MM.1S (cell line): ENCODE data around the gene SCP2.

Experiments used
- DNase-seq: peaks from one replicate; pipeline ENCODE4 v3.0.0-alpha.2; 2015
- H2AFZ ChIP-seq: fragments of 300-600 bp; sonication (generic); 2 replicates; pipeline ENCODE4 v1.6.0; 2016; ENCODE audit warnings: antibody characterized with exemption, low read length
- H3F3A ChIP-seq: fragments of 300-600 bp; sonication (generic); 2 replicates; pipeline ENCODE4 v1.6.1; 2016; ENCODE audit warnings: mild to moderate bottlenecking, antibody characterized with exemption, low read length, moderate library complexity, mixed read lengths; ENCODE audit not compliant: insufficient read depth
- H3K27ac ChIP-seq: fragments of 300-600 bp; sonication (generic); 2 replicates; pipeline ENCODE4 v1.5.1; 2016; ENCODE audit warnings: mild to moderate bottlenecking, low read length
- H3K27me3 ChIP-seq: fragments of 300-600 bp; sonication (generic); replicated peaks from 2 replicates; pipeline ENCODE4 v1.6.0; 2016; ENCODE audit warnings: low read length; ENCODE audit not compliant: insufficient read depth
- H3K36me3 ChIP-seq: fragments of 300-600 bp; sonication (generic); replicated peaks from 2 replicates; pipeline ENCODE4 v1.6.1; 2016; ENCODE audit warnings: mild to moderate bottlenecking, low read length, mixed read lengths; ENCODE audit not compliant: insufficient read depth
- H3K4me1 ChIP-seq: fragments of 300-600 bp; sonication (generic); 2 replicates; pipeline ENCODE4 v1.6.1; 2016; ENCODE audit warnings: low read length, mixed read lengths
- H3K4me2 ChIP-seq: fragments of 300-600 bp; sonication (generic); 2 replicates; pipeline ENCODE4 v1.6.0; 2016; ENCODE audit warnings: low read depth, low read length
- H3K4me3 ChIP-seq: fragments of 300-600 bp; sonication (generic); 2 replicates; pipeline ENCODE4 v1.5.1; 2016; ENCODE audit warnings: low read length, mixed read lengths
- H3K79me2 ChIP-seq: fragments of 300-600 bp; sonication (generic); 2 replicates; pipeline ENCODE4 v1.6.1; 2016; ENCODE audit warnings: mixed run types, low read length, mixed read lengths
- H3K9ac ChIP-seq: fragments of 300-600 bp; sonication (generic); 2 replicates; pipeline ENCODE4 v1.6.1; 2016; ENCODE audit warnings: low read length, mixed read lengths
- H3K9me2 ChIP-seq: fragments of 300-600 bp; sonication (generic); replicated peaks from 2 replicates; pipeline ENCODE4 v1.6.1; 2016; ENCODE audit warnings: mild to moderate bottlenecking, low read length, mixed read lengths; ENCODE audit not compliant: insufficient read depth
- H3K9me3 ChIP-seq: fragments of 300-600 bp; sonication (generic); replicated peaks from 2 replicates; pipeline ENCODE4 v1.6.1; 2016; ENCODE audit warnings: mild to moderate bottlenecking, low read length, mixed read lengths; ENCODE audit not compliant: insufficient read depth
- H4K20me1 ChIP-seq: fragments of 300-600 bp; sonication (generic); 2 replicates; pipeline ENCODE4 v1.6.1; 2016; ENCODE audit warnings: mild to moderate bottlenecking, low read length, moderate library complexity, mixed read lengths; ENCODE audit not compliant: insufficient read depth
- EZH2 ChIP-seq: fragments of 300-600 bp; sonication (generic); optimal IDR thresholded peaks from 2 replicates; pipeline ENCODE3; 2017; ENCODE audit warnings: low read depth, mild to moderate bottlenecking, antibody characterized with exemption, low read length, mixed read lengths
- EZH2phosphoT487 ChIP-seq: fragments of 300-600 bp; sonication (generic); IDR thresholded peaks from 2 replicates; pipeline ENCODE4 v1.6.1; 2018; ENCODE audit warnings: antibody characterized with exemption, low read length
- TF ChIP-seq, protein P1 (sequence below): fragments of 300-600 bp; sonication (generic); IDR thresholded peaks from 2 replicates; pipeline ENCODE4 v1.5.1; 2016; ENCODE audit warnings: antibody characterized with exemption, low read length, mixed read lengths

SCP2 gene

DNA sequence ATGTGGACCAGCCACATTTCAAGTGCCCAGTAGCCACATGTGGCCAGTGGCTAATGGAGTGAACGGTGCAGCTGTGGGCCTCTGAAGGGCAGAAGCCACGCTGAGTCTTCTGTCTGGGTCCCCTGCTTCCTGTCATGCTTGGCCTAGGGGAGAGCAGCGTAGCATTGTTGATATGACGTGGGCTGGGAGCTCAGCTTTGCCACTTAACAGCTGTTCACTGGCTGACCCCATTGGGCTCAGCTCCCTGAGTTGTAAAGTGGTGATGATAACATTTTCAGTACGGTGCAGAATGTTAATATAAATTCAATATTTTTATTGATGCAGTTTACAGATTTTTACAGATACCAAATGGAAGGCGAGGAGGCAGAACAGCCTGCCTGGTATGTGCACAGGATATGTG, 139.4 kb downstream of the SCP2 start:
- Histone ChIP-seq H3K9me2 (no peaks in the 10 kb centered on the region), H3K36me3 (no peaks in the 10 kb centered on the region), H3K9ac (no peak overlapping the region), H3K4me2 (no peak overlapping the region), H3K27ac (no peak overlapping the region), H3K79me2 (no peaks in the 10 kb centered on the region), H3K4me1 (no peaks in the 10 kb centered on the region), H2AFZ (no peak overlapping the region), H3K4me3 (no peak overlapping the region), H3F3A (no peaks in the 10 kb centered on the region), H3K27me3 (peaks cover 18% of the 10 kb centered on the region), H4K20me1 (no peaks in the 10 kb centered on the region), H3K9me3 (no peaks in the 10 kb centered on the region)
- TF ChIP-seq, protein P1, sequence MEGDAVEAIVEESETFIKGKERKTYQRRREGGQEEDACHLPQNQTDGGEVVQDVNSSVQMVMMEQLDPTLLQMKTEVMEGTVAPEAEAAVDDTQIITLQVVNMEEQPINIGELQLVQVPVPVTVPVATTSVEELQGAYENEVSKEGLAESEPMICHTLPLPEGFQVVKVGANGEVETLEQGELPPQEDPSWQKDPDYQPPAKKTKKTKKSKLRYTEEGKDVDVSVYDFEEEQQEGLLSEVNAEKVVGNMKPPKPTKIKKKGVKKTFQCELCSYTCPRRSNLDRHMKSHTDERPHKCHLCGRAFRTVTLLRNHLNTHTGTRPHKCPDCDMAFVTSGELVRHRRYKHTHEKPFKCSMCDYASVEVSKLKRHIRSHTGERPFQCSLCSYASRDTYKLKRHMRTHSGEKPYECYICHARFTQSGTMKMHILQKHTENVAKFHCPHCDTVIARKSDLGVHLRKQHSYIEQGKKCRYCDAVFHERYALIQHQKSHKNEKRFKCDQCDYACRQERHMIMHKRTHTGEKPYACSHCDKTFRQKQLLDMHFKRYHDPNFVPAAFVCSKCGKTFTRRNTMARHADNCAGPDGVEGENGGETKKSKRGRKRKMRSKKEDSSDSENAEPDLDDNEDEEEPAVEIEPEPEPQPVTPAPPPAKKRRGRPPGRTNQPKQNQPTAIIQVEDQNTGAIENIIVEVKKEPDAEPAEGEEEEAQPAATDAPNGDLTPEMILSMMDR, result no peak
- TF ChIP-seq EZH2phosphoT487 (no peak), EZH2 (no peak)
- DNase-seq, result no peak

DNA sequence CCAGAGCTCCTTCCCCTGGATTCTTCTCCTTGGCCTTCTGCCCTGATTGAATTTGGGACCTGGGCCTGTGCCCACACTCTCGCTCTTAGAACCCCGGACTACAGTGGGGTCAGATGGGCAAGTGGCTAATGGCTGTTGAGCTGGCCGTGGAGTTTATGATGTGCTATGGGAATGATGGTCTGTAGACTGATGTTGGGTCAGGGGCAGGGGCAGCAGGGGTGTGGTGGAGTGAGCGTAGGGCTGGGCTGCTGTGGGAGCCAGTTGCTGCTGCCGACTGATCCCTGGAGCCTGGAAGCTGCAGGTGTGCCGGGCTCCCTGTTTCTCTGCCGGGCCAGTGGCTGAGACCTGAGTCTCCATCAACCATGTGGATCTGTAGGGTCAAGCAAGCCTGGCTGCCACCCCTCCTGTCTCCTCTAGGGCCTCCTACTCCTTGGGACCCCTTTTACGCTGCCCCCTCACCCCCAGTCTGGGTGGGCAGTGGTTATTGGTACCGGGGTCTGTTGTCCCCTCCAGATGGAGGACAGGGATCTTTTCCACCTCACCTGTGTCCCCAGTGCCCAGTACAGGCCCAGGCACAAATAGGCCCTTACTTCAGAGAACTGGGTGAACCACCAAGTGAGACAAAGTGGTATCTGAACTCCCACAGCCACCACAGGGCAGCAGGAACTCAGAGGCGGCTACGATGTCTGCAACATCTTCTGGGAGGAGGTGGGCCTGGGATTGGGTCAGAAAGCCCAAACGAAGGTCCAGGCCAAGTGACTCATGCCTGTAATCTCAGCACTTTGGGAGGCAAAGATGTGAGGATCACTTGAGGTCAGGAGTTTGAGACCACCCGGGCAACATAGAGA, 140.0 kb downstream of the SCP2 start:
- DNase-seq, result no peak
- Histone ChIP-seq H3F3A (no peaks in the 10 kb centered on the region), H3K27me3 (peaks cover 14% of the 10 kb centered on the region), H3K36me3 (no peaks in the 10 kb centered on the region), H2AFZ (no peak overlapping the region), H3K9me3 (no peaks in the 10 kb centered on the region), H3K27ac (no peak overlapping the region), H3K4me1 (no peaks in the 10 kb centered on the region), H3K9ac (no peak overlapping the region), H3K4me2 (no peak overlapping the region), H4K20me1 (no peaks in the 10 kb centered on the region), H3K9me2 (no peaks in the 10 kb centered on the region), H3K79me2 (no peaks in the 10 kb centered on the region), H3K4me3 (no peak overlapping the region)
- no peak for TF ChIP-seq EZH2phosphoT487
- no peak for TF ChIP-seq EZH2
- TF ChIP-seq, protein P1, result no peak

DNA sequence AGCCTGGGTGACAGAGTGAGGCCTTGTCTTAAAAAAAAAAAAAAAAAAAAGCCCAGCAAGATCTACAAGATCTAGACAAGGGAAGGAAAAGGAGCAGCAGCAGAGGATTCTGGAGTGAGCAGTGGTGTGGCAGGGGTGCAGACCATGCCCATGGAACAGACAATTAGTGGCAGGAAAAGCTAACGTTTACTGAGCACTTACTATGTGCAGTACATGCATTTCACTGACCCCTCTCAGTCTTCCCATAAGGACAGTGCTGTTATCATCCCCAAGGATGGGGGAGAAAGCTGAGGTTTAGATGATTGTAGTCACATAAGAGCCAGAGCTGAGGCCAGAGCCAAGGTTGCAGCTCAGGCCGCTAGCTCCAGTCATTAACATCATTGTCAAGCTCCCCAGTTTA, 140.8 kb downstream of the SCP2 start:
- Histone ChIP-seq H3K9me3 (no peaks in the 10 kb centered on the region), H3K9ac (no peak overlapping the region), H3K4me3 (no peak overlapping the region), H3K4me1 (no peaks in the 10 kb centered on the region), H4K20me1 (no peaks in the 10 kb centered on the region), H2AFZ (no peak overlapping the region), H3K27ac (no peak overlapping the region), H3K27me3 (peaks cover 6% of the 10 kb centered on the region), H3K9me2 (no peaks in the 10 kb centered on the region), H3F3A (no peaks in the 10 kb centered on the region), H3K4me2 (no peak overlapping the region), H3K79me2 (no peaks in the 10 kb centered on the region), H3K36me3 (no peaks in the 10 kb centered on the region)
- no peak for TF ChIP-seq EZH2
- TF ChIP-seq, protein P1, result no peak
- no peak for TF ChIP-seq EZH2phosphoT487
- DNase-seq, result no peak
